Measurements from ENCODE around the gene CMTM7.

DNA sequence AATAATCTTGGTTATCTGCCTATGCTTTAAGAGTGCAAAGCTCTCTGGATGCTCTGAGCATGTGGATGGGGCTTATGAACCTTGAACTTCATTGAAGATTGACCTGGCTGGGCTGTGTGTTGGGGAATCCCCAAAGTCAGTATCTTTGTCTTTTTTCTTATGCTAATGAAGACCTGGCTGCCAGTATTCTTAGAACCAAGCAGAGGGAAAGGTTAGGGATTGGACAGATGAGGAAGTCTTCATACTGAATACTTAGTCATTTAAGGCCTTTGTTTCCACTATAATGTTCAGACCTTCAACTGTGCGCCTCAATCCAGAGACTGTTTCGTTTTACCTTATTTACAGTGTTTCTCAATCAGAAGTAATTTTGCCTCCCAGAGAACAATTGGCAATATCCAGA, 42.5 kb upstream of the CMTM7 start:
- TF ChIP-seq, protein P1, sequence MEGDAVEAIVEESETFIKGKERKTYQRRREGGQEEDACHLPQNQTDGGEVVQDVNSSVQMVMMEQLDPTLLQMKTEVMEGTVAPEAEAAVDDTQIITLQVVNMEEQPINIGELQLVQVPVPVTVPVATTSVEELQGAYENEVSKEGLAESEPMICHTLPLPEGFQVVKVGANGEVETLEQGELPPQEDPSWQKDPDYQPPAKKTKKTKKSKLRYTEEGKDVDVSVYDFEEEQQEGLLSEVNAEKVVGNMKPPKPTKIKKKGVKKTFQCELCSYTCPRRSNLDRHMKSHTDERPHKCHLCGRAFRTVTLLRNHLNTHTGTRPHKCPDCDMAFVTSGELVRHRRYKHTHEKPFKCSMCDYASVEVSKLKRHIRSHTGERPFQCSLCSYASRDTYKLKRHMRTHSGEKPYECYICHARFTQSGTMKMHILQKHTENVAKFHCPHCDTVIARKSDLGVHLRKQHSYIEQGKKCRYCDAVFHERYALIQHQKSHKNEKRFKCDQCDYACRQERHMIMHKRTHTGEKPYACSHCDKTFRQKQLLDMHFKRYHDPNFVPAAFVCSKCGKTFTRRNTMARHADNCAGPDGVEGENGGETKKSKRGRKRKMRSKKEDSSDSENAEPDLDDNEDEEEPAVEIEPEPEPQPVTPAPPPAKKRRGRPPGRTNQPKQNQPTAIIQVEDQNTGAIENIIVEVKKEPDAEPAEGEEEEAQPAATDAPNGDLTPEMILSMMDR (IDR thresholded peaks at IDR 0.05): no peak
- TF ChIP-seq POLR2A (IDR thresholded peaks at IDR 0.05): no peak

All from adrenal gland (tissue), 5 donors.